Measurements from ENCODE around the gene PI4KA.
A peak's percentile ranks its signal among the peaks of the same experiment; 100 is the strongest.
"Not testable (repeated sequence)": the region's sequence is repeated elsewhere in the genome, so short reads cannot be mapped to it uniquely, and the experiment has no call there.

Gene PI4KA

GRCh38 chr22:20707549-20708118 is 151.0 kb downstream of the PI4KA start:
- not testable (repeated sequence) for H3K14ac ChIP-seq (ENCODE audit: low read length); H3K27ac ChIP-seq (ENCODE audit: low read depth, low read length); H3K4ac ChIP-seq (ENCODE audit: low read depth, low read length); H3K36me3 ChIP-seq (ENCODE audit: control insufficient read depth in 1 of 2, insufficient read depth in 2 of 2, low read length in 2 of 2); H4K91ac ChIP-seq (ENCODE audit: low read depth, low read length); H3K27me3 ChIP-seq (ENCODE audit: insufficient read depth, low read length); H2BK120ac ChIP-seq (ENCODE audit: insufficient read depth, low read length, poor library complexity); H3K79me2 ChIP-seq (ENCODE audit: control insufficient read depth, insufficient read depth, low read length, poor library complexity); H2BK12ac ChIP-seq (ENCODE audit: low read length); H3K4me2 ChIP-seq (ENCODE audit: low read length); H3K4me1 ChIP-seq (ENCODE audit: control insufficient read depth in 1 of 2, insufficient read depth in 2 of 2, low read length in 2 of 2); H4K8ac ChIP-seq (ENCODE audit: low read depth, low read length); H2AFZ ChIP-seq (ENCODE audit: insufficient read depth, low read length, poor library complexity); H3K23ac ChIP-seq (ENCODE audit: low read length); H3K9me3 ChIP-seq (ENCODE audit: insufficient read depth, low read depth, low read length); H2BK5ac ChIP-seq (ENCODE audit: low read depth, low read length, poor library complexity); DNase-seq; H3K18ac ChIP-seq (ENCODE audit: low read length); H3K79me1 ChIP-seq (ENCODE audit: low read length); H3K9ac ChIP-seq (ENCODE audit: low read length); H4K12ac ChIP-seq (ENCODE audit: low read depth, low read length); H3K4me3 ChIP-seq (ENCODE audit: low read depth, low read length); H2AK5ac ChIP-seq (ENCODE audit: low read length)
- no CpG with 5 or more reads among the region's 11 CpGs for WGBS (ENCODE audit: extremely low coverage, insufficient coverage, insufficient read length)

GRCh38 chr22:20703816-20704609 is 154.6 kb downstream of the PI4KA start:
- not testable (repeated sequence) for H2AFZ ChIP-seq (ENCODE audit: insufficient read depth, low read length, poor library complexity); H3K14ac ChIP-seq (ENCODE audit: low read length); H3K9ac ChIP-seq (ENCODE audit: low read length); H3K4me1 ChIP-seq (ENCODE audit: control insufficient read depth in 1 of 2, insufficient read depth in 2 of 2, low read length in 2 of 2); H3K23ac ChIP-seq (ENCODE audit: low read length); H3K18ac ChIP-seq (ENCODE audit: low read length); H4K91ac ChIP-seq (ENCODE audit: low read depth, low read length); H2BK5ac ChIP-seq (ENCODE audit: low read depth, low read length, poor library complexity); H3K9me3 ChIP-seq (ENCODE audit: insufficient read depth, low read depth, low read length); H3K36me3 ChIP-seq (ENCODE audit: control insufficient read depth in 1 of 2, insufficient read depth in 2 of 2, low read length in 2 of 2); H2BK120ac ChIP-seq (ENCODE audit: insufficient read depth, low read length, poor library complexity); H4K8ac ChIP-seq (ENCODE audit: low read depth, low read length); H3K79me1 ChIP-seq (ENCODE audit: low read length); H2BK12ac ChIP-seq (ENCODE audit: low read length); H3K27me3 ChIP-seq (ENCODE audit: insufficient read depth, low read length); H4K12ac ChIP-seq (ENCODE audit: low read depth, low read length); H2AK5ac ChIP-seq (ENCODE audit: low read length); H3K79me2 ChIP-seq (ENCODE audit: control insufficient read depth, insufficient read depth, low read length, poor library complexity); H3K4me3 ChIP-seq (ENCODE audit: low read depth, low read length); H3K27ac ChIP-seq (ENCODE audit: low read depth, low read length); H3K4ac ChIP-seq (ENCODE audit: low read depth, low read length)
- peak; percentile 17 to 33 for DNase-seq
- no CpG with 5 or more reads among the region's 79 CpGs for WGBS (ENCODE audit: extremely low coverage, insufficient coverage, insufficient read length)
- peak overlapping the region; percentile 46 for H3K4me2 ChIP-seq (ENCODE audit: low read length)

- not testable (repeated sequence) for H3K4me2 ChIP-seq (ENCODE audit: low read length); H3K79me2 ChIP-seq (ENCODE audit: control insufficient read depth, insufficient read depth, low read length, poor library complexity); H2AK5ac ChIP-seq (ENCODE audit: low read length); H3K27me3 ChIP-seq (ENCODE audit: insufficient read depth, low read length); H3K79me1 ChIP-seq (ENCODE audit: low read length); H3K36me3 ChIP-seq (ENCODE audit: control insufficient read depth in 1 of 2, insufficient read depth in 2 of 2, low read length in 2 of 2); H4K8ac ChIP-seq (ENCODE audit: low read depth, low read length); H3K23ac ChIP-seq (ENCODE audit: low read length); H3K18ac ChIP-seq (ENCODE audit: low read length); H3K4me3 ChIP-seq (ENCODE audit: low read depth, low read length); H3K9ac ChIP-seq (ENCODE audit: low read length); H2BK12ac ChIP-seq (ENCODE audit: low read length); H3K9me3 ChIP-seq (ENCODE audit: insufficient read depth, low read depth, low read length); H4K12ac ChIP-seq (ENCODE audit: low read depth, low read length); H3K27ac ChIP-seq (ENCODE audit: low read depth, low read length); H3K14ac ChIP-seq (ENCODE audit: low read length); H2BK120ac ChIP-seq (ENCODE audit: insufficient read depth, low read length, poor library complexity); DNase-seq; H2AFZ ChIP-seq (ENCODE audit: insufficient read depth, low read length, poor library complexity); H4K91ac ChIP-seq (ENCODE audit: low read depth, low read length); H3K4ac ChIP-seq (ENCODE audit: low read depth, low read length); H3K4me1 ChIP-seq (ENCODE audit: control insufficient read depth in 1 of 2, insufficient read depth in 2 of 2, low read length in 2 of 2); H2BK5ac ChIP-seq (ENCODE audit: low read depth, low read length, poor library complexity)
- WGBS (ENCODE audit: extremely low coverage, insufficient coverage, insufficient read length), result no CpG with 5 or more reads among the region's 25 CpGs
Measured at GRCh38 chr22:20703414-20703806, 155.2 kb downstream of the PI4KA start.

- Histone ChIP-seq H3K4me2 (ENCODE audit: low read length) (peak overlapping the region; percentile 66), H3K4me3 (ENCODE audit: low read depth, low read length) (peak overlapping the region; percentile 68), H3K27ac (ENCODE audit: low read depth, low read length) (peak overlapping the region; percentile 37)
- H3K23ac ChIP-seq (ENCODE audit: low read length); H3K18ac ChIP-seq (ENCODE audit: low read length); H2AK5ac ChIP-seq (ENCODE audit: low read length); H3K9me3 ChIP-seq (ENCODE audit: insufficient read depth, low read depth, low read length); H3K4ac ChIP-seq (ENCODE audit: low read depth, low read length); H4K12ac ChIP-seq (ENCODE audit: low read depth, low read length); H3K4me1 ChIP-seq (ENCODE audit: control insufficient read depth in 1 of 2, insufficient read depth in 2 of 2, low read length in 2 of 2); H2BK120ac ChIP-seq (ENCODE audit: insufficient read depth, low read length, poor library complexity); H3K14ac ChIP-seq (ENCODE audit: low read length); H2BK5ac ChIP-seq (ENCODE audit: low read depth, low read length, poor library complexity); H2BK12ac ChIP-seq (ENCODE audit: low read length); H2AFZ ChIP-seq (ENCODE audit: insufficient read depth, low read length, poor library complexity); H4K91ac ChIP-seq (ENCODE audit: low read depth, low read length); H4K8ac ChIP-seq (ENCODE audit: low read depth, low read length); H3K79me1 ChIP-seq (ENCODE audit: low read length); H3K36me3 ChIP-seq (ENCODE audit: control insufficient read depth in 1 of 2, insufficient read depth in 2 of 2, low read length in 2 of 2); H3K27me3 ChIP-seq (ENCODE audit: insufficient read depth, low read length); H3K79me2 ChIP-seq (ENCODE audit: control insufficient read depth, insufficient read depth, low read length, poor library complexity); H3K9ac ChIP-seq (ENCODE audit: low read length): not testable (repeated sequence)
- DNase-seq, result peak; percentile 93 to 94
- no CpG with 5 or more reads among the region's 64 CpGs for WGBS (ENCODE audit: extremely low coverage, insufficient coverage, insufficient read length)
Measured at GRCh38 chr22:20702546-20703413, 155.8 kb downstream of the PI4KA start.
